ENCODE results near the gene CD164L2.

- TF ChIP-seq CTCF (IDR thresholded peaks at IDR 0.05) (peak; percentile 25), EZH2 (IDR thresholded peaks at IDR 0.05; ENCODE audit: borderline replicate concordance, insufficient read depth, low read depth, low read length, poor library complexity, severe bottlenecking) (no peak)
These were observed 16.5 kb downstream of the CD164L2 start, which contains the start of gene MAP3K6 for GRCh38 chr1:27366411-27367159.
